Stimulated activated naive CD4-positive, alpha-beta T cell (primary cell): ENCODE results near the gene DCTD.
A peak's percentile ranks its signal among the peaks of the same experiment; 100 is the strongest.
"Not testable (repeated sequence)": the region's sequence is repeated elsewhere in the genome, so short reads cannot be mapped to it uniquely, and the experiment has no call there.

ENCODE experiments used
- DNase-seq, 6 experiments: peaks; one replicate each; lab custom pipeline; 2025; lab: John Stamatoyannopoulos, UW

Gene DCTD

DNA sequence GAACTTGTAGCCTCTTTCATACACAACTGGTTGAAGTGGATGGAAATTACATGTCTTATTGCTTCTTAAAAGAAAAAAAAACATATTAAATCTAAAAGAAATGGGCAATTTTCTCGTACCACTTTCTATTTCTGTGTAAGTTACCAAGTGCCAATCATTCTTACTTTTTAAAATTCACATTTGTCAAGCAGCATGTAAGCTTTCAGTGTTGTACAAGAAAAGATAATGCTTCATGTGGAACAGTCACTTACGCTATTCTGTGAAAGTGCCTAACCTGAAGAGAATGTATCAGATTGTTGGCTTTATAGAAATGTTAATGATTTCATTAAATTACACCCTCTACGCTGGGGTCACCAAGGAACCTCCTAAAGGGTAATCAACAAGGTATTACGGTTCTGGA lies 4.4 kb upstream of the DCTD start:
- no peak for DNase-seq

DNA sequence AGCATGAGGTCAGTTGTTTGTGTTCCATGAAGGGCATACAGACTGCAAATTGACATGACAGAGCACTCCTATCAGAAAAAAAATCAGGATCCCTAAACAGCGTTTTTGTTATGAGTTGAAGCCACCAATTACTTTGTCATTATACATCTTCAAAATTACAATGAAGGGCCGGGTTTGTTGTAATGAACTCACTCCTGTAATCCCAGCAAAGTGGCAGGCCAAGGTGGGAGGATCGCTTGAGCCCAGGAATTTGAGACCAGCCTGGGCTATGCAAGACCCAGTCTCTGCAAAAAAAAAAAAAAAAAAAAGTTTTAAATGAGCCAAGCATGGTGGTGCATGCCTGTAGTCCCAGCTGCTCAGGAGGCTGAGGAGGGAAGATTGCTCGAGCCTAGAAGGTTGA lies 3.5 kb upstream of the DCTD start:
- DNase-seq, result no peak

DNA sequence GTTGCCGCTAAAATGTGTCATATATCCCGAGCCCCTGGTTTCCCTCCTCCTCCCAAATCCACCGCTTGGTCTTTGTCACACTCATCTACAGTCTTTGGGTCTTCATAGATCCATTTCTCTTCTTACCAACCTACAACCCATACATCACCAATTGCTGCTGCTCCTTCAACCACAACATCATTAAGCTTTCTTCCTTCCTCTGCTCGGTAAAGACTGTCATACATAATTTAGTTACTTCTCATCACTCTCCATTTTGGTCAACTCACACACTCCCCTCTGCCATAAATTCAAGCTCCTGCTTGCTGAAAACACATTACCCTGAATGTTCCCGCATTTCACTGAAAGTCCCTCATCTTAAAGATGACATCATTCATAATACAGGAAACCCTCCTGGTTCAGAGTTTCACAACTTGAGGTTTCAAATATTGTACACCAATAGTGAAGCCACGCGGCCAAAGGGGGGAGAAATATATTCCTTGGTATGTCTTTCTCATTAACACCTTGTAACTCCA lies 1.7 kb upstream of the DCTD start:
- peak in 2 of 6 experiments; percentile 7 to 11 for DNase-seq

DNA sequence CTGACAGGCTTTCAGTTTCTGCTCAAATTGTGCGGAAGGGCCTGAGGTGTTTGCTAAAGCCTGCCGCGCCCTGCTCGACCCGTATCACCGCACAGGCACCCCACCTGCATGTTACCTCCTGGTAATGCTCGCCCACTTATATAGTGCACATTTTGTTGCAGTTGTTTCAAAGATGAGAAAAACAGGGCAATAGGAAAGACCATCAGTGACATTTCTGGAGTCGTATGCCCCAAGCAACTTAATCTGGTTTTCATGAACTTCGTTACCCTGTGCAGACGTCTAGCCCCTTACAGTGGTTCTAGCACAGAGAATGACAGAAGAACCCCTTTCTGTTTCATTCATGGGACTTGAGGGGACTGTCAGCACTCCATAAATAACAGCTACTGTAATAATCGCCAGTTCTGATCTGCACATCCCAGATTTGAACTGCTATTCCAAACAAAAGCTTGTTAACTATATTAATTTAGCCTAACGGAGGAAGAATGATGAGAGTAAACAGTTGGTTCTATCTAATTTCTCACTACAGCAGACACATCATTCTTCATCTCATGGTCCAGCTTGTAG lies 940 bp upstream of the DCTD start:
- DNase-seq, result no peak

DNA sequence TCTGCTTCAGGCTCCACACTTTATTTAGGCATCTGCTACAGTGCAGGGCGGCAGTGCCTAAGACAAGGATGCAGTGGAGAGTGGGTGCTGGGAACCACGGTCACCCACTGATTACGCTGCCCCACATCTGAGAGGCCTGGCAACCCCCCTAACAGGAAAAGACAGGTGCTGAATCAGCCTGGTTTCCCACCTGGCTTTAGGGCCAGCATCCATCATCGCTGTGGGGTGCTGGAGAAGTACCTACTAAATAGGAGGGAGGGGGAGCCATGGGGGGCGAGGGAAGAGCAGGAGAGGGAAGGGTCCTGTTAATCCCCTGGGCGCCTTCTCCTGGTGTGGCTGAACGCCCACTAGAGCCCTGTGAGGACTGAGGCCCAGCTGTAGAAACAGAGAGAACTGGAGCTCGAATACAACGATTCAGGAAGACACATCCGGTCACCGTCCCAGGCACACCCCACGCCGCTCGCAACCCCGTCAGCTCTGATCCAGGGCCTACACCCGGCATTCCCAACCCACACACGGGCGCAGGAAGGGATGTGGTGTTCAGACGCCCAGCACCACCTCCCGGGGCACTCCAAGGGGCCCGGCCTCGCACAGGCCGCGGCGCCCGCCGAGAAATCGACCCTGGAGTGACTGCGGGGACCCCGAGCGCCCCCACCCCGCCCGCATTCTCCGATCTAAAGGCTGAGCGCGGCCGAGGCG lies 554 bp downstream of the DCTD start:
- DNase-seq, result peak in 4 of 6 experiments; percentile 10 to 71 (median 26)

DNA sequence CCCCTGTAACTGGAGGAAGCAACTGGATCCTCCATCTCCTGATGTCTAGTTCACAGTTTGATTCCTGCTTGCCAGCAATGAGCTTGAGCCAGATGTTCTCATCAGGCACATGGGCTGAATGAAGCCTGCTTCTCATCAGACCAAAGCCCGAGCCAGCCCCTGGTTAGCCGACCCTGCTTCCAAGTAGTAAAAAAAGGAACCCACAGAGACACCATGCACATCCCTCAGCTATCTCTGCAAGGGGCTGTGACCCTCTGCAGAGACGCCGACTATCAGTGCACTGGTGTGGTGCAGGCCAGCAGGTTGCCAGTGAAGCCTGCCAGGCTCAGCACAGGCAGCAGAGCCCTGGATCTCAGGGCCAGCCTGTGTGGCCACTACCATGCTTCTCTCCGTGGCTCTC lies 2.8 kb downstream of the DCTD start:
- no peak for DNase-seq

DNA sequence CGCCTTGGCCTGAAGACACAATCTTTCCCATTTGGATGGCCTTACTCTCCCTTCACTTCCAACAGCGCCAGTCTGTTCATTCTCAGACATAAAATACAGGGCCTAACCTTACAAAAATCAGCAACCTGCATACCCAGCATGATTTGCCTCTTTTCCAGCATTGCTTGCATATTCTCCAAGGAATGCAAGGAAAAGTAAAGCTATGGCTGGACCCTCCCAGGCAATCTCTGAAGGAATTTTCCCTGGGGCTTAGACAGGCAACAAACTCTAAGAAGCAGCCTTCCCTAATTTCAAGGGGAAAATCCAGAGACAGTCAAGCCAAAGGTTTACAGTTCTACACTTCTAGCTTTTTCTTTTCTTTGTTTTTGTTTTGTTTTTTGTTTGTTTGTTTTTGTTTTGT lies 3.6 kb downstream of the DCTD start:
- DNase-seq, result no peak

DNA sequence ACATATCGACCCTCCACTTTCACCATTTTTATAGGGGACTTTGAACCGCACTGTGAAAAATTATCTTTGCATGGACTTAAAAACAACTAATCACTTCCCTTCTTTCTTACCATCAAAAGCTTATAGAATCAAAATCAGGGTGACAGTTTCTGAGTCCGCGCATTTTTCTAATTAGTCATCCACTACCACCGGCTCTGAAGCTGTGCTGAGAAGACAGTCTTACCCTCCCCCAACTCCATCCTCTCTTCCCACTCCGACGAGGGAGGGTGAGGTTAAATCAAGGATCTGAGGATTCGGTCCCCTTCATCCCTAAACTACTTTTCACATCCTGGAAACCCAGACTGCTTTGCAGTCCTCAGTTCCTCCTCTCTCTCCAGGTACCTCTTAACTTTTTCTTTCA lies 4.2 kb downstream of the DCTD start:
- DNase-seq, result no peak

DNA sequence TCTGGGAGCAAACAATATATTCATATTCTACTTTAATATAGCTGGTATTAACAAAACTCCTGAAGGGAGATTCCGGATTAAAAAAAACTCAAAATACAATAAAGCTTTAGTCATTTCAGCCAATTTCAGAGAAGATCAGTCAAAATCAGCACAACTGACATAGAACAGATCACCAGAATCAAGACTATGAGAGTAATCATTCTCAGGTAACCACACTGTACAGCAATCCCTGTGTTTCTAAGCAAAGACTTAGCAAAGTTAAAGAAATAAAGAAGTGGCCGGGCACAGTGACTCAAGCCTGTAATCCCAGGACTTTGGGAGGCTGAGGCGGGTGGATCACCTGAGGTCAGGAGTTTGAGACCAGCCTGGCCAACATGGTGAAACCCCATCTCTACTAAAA lies 9.1 kb downstream of the DCTD start:
- no peak for DNase-seq

DNA sequence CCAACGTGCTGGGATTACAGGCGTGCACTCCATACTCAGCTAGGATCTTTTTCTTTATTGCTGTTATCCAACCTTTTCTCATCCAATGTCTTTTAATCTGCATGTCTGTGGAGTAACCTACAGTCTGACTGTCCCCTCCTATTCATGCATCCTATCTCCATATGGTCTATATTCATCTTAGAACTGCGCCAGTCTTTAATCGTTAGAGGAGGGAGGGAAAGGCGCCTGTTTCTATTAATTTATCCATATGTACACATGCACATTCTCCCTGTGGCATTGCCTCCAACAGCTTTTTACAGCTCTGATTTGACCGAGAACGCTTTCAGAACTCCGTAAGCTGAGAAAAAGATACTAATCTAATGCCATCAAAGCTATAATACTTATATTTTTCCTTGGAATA lies 9.8 kb downstream of the DCTD start:
- no peak for DNase-seq

DNA sequence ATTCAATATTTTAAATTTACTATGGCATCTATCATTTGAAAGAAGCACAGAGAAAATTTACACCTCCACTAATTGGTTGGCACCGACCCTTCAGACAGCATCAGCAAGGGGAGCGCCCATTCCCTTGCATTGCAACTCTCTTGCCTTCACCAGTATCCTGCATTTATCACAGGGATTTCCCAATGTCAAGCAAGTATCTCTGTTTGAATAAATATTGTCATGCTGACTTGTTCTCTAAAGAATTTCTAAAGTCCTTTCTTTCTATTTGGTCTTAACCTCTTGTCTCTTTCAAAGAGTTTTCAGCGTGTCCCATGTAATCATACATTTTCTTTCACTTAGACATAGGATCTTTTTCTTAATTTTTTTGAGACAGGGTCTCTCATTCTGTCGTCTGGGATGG lies 10.4 kb downstream of the DCTD start:
- no peak for DNase-seq

DNA sequence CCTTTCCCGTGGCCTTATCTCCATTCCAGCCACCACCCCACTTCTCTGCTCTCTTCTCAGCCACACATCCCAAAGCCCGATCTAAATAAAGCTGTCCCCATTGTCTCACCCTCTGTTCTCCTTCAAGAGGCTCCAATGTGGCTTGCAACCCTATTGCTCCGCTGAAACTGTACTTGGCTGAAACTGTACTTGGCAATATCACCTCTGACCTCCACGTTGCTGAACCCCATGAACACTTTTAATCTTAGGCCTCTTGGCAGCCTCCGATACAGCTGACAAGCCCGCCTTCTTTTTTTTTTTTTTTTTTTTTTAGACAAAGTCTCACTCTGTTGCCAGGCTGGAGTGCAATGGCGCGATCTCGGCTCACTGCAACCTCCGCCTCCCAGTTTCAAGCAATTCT lies 12.1 kb downstream of the DCTD start:
- no peak for DNase-seq

DNA sequence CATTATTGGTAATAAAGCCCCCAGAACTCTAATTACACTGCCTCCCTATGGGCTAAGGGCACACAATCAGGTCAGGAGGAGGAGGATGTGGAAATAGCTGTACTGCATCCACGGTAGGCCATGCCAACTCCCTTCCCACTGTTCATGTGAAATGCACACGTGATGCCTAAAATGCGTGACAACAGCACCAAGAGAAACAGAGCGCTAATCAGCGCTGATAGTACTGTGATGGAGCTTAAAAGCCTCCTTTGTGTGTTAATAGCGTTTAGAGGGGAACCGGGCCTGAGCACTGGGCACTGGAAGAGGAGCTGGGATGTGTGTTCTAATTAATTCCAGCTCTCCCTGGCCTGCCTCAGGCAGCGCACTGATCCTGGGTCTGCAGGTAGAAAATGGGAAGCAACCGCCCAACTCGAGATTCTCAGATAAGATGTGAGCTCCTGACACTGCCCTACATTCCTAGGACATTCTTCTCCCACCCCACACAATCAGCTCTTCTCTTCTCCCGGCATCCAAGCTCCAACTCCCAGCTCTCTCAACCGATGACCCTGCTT lies 12.9 kb downstream of the DCTD start:
- no peak for DNase-seq

DNA sequence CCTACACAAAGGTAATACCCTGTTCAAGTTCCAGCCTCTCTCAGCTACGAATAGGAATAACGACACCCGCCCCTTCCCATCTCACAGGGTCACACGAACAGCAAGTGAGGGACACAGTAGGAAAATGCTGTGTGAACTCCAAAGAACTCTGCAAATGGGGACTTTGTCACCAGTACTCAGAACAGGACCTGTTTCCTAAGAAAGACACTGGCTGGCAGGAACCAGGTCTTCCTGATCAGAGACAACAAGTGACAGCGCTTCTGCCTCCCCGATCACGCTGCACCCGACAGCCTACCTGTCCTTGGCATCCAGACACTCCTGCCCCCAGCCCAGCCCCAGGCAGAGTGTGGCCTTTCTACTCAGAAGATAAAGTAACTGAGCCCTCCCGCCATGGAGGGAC lies 14.2 kb downstream of the DCTD start:
- DNase-seq, result no peak

DNA sequence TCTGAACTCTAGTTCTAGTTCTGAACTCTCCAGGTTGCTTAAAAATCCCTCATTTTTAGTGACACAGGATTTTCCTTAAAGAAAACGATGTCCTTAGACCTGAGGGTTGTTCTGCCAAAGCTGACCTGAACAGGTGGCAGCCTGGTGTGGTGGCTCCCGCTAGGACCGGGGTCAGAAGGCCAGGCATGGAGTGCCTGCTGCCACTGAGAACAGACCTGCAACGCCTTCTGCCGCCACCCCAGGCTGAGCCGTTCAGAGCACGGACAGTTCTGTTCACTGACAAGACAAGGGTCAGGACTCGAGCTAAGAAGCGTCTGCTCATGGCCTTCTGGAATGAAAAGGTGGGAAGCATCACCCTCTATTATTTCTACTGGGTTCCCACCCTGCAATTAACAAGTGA lies 15.8 kb downstream of the DCTD start:
- no peak for DNase-seq

DNA sequence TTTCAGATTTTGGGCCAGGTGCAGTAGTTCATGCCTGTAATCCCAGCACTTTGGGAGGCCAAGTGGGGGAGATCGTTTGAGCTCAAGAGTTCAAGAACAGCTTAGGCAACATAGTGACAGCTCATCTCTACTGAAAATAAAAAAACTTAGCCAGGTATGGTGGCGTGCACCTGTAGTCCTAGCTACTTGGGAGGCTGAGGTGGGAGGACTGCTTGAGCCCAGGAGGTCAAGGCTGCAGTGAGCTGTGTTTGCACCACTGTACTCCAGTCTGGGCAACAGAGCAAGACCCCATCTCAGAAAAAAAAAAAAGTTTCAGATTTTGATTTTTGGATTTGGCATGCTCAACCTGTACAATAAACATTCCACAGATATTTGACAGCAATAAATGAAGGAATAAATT lies 17.2 kb downstream of the DCTD start:
- DNase-seq, result not testable (repeated sequence)

DNA sequence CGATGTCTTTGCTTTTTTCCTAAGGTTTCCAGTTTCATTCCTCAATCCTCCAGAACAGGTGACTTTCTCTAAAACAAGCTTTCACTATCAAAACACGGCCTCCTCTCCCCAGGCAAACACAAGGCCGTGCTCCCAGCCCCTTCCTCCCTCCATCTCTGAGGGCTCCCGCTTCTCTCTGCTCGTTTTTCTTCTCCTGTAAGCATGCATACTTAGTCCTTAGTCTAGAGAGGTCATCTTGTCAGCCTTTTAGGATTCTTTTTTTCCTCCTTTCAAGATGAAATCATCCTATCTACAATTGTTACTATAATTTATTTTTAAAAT lies 18.7 kb downstream of the DCTD start:
- no peak for DNase-seq

DNA sequence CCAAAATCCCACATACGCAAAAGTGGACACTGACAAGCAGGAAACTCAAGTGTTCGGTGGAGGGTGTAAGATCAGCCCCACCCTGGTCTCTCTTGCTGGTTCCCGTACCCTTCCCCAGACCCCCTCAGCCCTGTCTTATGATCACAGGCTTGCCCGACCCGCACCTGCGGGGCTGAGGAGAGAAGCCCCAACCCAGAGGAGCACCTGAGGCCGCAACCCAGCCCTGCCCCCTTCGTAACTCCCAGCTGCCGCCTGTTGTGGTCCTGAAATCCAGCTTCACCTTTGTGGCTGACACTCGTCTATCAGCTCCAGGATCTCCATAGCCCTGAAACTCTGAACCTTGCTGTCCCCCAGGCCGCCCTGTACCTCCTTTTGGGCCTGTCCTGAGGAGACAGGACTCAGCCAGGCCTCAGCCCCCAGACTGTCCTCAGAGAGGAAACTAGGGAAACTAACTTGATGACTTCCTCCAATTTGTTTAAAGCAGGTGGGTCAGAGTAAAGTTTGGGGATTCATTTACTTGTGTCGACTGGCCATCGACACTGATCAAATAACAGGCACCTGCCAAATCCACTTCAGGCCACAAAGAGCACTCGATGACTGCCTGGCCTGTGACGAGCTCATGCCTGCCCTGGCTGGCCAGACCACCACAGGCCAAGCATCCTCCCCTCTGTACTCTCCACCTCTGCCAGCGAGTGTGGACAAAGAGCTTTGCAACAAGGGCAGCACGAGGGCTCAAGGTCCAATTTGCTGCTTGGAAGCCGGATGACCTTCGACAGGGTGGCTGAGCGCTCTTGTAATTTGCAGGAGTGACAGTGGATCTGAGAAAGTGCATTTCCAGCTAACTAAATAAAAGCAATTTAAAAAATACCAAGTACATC lies 19.3 kb downstream of the DCTD start:
- DNase-seq, result no peak

DNA sequence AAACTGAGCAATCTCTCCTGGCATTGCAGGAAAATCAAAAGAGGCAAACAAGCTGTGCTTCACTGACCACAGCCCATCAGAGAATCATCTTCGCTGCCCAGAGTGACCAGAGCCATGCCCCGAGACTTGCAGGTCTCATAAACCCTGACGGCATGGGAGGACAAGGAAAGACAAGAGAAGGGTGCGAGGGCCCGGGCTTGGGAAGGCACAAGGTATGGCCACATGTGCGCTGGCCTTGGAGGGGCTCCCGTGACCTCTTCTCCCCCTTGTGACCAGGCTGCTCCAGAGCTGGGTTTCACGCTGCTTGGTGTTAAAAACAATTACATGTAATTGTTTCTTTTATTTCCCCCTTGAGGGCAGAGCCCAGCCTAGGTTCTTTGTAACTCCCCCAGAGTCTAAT lies 20.8 kb downstream of the DCTD start:
- no peak for DNase-seq

DNA sequence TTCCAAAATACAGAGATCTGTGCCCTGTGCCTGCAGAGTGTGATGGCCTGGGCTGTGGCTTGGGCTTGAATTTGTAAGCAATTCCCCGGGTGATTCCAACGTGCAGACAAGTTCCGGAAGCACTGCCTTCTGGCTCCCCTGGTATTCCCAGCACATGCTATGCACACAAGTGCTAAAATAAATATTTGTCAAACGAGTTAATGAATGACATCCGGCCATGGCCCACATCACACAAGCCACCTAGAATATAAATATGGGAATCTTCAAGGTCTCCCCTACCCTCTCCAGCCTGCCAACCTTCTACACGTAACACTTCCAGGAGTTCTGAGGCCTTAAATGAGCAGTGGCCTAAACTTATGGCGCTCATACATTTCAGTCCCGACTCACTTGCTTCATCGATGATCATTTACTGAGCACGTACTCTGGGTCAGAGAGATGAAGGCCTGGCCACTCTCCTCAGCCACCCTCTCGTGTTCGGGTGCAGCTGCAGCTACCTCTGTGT lies 21.3 kb downstream of the DCTD start:
- no peak for DNase-seq

DNA sequence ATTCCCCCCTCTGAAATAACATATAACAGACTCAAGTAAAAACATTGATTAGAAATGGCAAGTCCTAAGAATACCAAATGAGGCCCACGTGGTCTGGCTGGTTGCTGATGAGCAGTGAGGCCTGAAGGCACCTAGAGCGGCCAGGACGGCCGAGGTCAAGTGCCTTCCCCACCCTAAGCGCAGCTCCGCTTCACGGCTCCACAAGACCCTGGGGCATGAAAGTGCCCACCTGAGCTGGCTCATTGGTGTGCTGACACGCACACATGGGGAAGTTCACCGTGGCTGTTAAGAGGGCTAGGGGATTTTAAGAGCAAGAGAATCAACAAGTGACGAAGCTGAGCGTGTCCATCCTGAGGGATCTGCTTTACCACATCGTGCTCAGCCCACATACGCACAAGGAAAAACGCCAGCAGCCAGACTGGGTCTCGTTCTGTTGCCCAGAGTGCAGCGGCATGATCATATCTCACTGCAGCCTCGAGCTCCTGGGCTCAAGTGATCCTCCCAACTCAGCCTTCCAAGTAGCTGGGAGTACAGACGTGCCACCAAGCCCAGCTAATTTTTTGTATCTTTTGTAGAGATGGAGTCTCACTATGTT lies 22.4 kb downstream of the DCTD start:
- DNase-seq, result no peak

DNA sequence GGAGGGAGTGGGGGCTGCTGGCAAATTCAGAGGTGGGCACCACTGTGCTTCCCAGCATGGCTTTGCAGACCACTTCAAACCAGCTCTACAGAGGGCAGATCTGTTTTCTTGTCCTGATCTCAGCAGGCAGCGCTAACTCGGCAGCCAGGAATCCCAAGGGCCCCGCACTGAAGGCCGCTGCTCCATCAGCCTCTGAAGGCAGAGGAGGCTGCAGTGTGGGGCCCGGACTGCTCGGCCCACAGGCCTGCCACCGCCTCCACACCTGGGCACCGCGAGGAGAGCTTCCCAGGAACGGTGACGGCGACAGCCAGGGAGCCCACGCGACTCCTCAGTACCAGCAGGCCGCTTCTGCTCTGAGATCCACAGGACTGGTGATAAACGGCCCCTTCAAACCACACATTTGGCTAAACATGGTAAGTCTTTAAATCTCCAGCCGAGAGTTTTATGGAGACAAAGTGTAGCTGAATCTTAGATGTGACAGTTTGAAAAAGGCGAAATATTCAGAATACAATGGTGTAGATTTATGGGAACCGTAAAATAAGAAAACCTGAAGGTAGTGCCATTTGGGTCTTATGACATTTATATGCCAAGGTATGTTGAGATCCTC lies 23.6 kb downstream of the DCTD start:
- DNase-seq, result no peak
